NCI-H1417 (cell line): ENCODE data around the gene SLC19A1.

ENCODE experiments used
- DNase-seq, 3 experiments: peaks; one replicate each; lab custom pipeline; 2025; lab: John Stamatoyannopoulos, UW

The SLC19A1 gene

DNA sequence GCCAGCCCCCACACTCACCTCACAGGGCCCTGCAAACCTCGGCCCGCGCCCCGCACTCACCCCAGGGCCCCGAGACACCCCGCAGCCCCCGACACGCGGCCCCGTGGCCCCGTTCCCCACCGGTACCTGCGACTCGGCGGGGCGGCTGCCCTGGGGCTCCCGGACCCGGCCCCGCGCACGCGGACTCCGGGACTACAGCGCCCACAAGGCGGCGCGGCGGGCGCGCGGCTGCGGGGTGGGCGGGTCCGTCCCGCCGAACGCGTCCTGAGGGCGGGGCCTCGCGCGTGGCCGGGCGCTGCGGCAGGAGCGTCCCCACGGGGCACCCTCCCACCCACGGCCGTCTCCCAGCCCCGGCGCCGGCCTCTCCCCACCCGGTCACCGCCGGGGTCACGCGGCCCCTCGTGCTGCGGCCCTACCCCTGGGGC lies at the start of gene SLC19A1:
Gene SLC19A1 (minus strand): TSS at position 199 of the 425 bp plus-strand sequence. CDS start 4,481 bp downstream, outside the sequence.
- DNase-seq: peak; percentile 57 to 80 (median 62)

DNA sequence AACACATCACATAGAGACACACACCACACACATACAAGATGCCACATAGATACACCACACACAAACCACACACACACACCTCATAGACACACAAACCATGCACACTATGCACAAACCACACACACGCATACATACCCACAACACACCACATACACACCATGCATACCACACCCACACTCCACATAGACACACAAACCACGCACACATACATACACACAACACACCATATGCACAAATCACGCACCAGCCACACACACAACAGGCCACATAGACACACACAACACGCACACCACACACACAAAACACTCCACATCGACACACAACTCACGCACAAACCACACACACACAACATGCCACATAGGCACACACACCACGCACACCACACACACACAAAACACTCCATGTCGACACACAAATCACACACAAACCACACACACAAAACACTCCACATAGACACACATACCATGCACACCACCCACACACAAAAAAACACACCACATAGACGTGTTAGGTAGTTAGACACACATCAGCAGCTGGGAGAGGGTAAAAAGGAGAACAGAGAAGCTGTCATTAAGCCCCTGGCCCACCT lies 49.5 kb upstream of the SLC19A1 start:
- DNase-seq: no peak

DNA sequence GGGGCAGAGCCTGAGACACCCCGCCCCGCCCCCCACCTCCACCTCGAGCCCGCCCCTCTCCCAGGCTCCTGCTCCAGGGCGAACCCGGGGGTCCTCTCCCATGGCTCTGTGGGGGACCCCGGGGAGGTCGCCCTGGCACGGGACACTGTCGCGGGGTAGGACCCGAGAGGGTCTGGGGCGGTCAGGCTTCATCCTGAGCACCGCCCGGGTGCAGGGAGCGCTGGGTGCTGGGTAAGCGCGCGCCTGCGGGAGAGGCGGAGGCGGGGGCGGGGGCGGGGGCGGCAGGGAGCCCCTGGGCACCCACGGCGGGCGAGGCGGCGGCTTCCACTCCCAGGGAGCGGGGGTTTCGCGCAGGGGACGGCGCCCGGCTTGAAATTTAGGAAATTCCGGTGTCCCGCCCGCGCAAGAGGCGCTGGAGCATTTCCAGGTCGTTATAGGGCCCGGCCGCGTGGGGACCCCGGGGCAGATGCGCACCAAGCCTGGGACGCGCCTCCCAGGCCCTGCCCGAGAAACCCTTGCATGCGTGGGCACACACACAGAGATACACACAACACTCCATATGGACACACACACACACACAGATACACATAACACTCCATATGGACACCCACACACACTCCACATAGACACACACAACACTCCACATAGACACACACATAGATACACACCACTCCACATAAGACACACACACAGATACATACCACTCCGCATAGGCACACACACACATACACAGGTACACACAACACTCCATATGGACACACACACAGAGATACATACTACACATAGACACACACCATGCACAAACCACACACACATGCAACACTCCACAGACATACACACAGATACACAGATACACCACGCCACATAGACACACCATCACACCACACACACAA lies 48.7 kb upstream of the SLC19A1 start:
- DNase-seq: no peak

DNA sequence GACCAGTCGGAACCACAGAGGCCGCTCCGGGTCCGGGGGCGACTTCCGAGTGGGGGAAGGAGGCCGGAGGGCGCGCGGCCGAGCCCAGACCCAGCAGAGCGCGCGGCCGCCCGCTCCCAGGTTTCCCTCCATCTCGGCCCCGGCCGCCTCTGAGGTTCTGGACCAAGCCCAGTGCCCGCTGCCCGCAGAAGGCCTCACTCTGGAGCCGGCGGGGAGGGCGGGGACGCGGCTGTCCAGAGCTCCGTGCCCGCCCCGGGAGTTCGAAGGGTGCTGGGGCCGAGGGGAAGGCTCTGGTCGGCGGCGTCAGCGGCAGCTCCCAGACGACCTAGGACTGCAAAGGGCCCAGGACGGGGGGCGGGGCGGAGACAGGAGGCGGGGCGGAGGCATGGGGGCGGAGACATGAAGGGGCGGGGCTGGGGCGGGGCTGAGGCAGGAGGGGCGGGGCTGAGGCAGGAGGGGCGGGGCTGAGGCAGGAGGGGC lies 48.0 kb upstream of the SLC19A1 start:
- no peak for DNase-seq

DNA sequence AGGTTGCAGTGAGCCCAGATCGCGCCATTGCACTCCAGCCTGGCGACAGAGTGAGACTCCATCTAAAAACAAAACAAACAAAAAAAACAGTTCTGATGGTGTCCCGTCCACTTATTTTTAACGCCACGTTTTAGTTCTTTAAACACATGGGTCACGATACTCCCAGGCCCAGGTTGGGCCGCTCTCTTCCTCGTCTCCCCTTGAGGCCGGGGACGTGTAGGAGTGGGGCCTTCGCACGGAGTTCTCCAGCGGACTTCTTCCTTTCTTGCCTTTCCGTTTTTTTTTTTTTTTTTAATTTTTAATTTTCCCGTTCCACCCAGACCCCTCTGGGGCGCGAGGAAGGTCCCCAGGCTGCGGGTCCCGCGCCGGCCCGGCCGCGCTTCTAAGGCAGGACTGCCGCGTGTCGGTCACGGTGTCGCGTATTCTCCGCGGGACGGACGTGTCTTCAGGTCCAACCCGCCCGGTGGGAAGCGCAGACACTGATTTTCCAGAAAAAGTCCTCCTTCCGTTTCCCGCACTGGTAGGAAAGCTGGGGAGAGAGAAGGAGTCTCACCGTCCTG lies 47.5 kb upstream of the SLC19A1 start:
- no peak for DNase-seq

DNA sequence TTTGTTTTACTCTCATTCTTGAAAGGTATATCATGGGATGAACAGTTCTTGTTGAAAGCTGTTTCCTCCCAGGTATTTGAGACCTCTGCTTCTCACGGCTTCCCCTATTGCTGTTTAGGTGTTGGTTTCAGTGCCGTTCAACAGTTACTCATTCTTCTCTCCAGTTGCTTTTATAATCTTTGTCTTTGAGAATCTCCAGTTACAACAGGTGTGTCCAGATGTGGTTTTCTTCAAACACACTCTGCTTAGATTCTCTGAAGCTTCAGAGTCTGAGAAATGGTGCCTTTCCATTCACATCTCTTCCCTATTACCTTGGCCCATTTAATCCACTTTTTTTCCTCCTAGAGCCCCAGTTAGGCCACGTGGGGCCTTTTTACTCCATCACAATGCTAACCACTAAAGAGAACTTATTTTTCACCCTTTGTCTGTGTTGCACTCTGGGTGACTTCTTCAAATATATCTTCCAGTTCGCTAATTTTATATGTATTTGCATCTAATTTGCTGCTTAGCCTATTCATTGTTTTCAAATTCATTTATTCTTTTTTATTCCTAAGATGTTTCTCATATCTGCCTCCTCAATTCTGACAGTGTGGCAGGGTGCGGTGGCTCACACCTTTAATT lies 46.7 kb upstream of the SLC19A1 start:
- no peak for DNase-seq

DNA sequence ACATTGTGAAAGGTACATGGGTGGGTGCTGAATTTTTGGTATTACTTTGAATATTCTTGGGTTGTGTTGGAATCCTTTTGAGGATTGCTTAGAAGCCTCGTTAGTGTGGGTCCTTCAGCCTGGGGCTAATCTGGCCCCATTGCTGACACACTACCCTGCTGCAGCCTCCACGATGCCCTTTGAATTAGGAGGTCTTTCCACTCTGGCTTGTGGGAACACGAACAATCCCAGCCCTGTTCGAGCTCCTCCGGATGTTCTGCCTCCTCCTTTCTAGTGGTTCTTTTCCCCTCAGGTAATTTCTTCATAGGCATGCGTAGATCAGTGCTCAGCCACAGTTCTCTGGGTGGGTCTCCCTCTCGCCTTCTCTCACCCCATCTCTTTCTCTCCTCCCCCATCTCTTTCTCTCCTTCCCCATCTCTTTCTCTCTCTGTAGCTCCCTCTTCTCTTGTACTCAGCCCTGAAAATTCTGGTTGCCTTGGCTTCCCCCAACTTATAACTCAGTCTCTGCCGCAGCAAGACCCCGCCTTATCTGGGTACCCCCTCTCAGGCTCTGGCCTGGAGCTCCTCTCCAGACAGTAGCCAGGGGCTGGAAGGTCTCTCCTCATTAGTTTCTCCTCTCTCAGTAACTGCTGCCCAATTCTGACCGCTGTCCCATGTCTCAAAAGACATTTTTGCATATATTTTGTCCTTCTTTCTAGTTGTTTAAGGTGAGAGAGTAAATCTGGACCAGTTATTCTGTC lies 46.0 kb upstream of the SLC19A1 start:
- DNase-seq: no peak

DNA sequence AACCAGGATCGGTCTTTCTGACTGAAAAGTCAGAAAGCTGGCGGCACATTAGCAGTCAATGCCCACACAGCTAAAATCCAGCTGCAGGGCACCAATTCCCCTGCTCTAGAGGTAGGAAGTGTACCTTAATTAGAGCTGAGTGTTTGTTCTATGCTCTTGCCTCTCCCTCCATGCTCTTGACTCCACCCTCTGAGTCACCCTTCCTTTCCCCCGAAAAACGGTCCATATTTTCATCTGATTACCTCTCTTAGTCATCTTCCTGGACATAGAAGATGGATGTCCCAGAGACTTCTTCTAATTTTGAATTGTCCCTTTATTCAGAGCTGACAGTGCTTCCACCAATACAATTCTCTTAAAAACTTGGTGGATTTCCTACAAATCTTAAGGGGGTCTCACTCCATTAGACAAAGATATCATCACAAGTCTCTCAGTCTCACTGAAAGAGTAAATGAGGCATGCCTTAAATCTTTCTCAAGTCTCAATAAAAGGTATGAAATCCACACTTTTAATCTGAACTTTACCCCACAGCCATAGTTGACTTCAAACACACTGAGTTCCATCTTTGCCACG lies 44.1 kb upstream of the SLC19A1 start:
- no peak for DNase-seq

DNA sequence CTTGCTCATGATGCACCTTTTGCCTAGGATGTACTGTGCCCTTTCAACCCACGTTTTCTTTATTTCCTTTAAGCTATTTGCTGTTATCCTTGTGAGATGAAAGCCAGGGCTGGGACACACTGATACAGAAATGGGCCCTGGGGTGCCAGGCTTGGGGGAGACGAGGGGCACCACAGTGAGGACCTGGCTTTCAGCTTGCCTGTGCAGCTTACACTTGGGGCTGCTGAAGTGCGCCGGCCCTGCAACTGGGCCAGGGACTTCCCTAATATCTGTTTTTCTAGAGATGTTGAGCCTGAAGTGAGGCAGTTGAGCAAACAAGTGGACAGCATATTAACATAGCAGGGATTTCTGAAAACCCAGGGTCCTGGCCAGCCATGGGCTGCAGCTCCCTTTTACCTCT lies 42.5 kb upstream of the SLC19A1 start:
- DNase-seq: no peak

DNA sequence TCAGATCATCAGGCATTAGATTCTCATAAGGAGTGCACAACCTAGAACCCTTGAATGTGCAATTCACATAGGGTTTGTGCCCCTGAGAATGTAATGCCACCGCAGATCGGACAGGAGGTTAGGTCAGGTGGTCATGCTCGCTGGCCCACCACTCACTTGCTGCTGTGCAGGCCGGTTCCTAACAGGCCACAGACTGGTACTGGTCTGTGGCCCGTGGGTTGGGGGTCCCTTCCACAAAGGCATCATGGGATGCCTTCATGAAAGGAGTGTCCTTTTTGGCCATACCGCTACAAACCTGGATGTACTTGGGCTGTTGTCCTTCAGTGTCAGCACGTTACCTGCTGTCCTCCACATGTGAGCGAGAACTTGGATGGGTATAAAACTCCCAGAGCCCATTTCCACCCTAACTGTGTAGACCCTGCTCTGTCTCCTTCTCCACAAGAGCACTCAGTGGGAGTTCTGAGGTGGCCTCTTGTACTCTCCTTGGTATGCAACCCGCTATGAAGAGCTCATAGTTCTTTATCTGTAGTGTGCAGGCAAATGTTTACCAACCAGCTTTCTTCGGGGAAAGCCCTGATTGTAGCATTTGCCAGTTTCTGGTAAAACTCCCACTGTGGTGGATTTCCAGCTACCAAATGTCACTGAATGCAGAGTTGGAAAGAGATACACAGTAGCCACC lies 41.7 kb upstream of the SLC19A1 start:
- no peak for DNase-seq

DNA sequence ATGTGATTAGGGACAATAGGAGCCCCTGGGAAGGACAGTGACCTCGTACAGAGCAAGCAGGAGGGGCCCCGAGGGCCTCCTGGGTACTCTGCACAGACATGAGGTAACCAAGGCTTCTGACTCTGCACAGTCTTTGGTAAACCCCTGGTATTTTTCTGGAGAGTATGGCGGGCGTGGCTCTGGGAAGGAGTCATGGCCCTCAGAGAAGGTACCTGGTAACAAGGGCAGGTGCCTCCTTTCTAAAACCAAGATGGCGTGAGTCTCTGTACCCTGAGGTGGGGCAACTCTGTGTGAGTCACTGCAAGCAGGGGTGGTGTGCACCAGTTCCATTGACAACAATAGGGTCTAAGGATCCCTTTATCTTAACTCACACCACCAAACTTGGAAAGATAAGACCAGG lies 39.9 kb upstream of the SLC19A1 start:
- no peak for DNase-seq

DNA sequence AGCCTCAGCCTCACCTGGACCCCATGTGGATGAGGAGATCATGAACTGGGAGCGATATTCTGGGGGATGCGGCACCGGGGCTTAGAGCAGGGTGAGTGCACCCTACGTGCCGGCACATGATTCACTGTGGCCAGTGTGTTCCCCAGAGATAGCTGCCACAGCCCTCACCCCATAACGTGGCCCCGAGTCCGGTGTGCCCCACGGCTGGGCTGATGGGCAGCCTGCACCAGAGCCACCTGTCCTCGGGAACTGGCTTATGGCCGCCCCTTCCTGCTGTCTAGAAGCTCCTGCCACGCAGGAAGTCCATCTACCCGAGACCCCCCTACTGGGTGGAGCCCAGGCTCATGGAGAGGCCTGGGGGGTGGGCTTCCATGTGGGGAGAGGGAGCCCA lies 39.1 kb upstream of the SLC19A1 start:
- no peak for DNase-seq

DNA sequence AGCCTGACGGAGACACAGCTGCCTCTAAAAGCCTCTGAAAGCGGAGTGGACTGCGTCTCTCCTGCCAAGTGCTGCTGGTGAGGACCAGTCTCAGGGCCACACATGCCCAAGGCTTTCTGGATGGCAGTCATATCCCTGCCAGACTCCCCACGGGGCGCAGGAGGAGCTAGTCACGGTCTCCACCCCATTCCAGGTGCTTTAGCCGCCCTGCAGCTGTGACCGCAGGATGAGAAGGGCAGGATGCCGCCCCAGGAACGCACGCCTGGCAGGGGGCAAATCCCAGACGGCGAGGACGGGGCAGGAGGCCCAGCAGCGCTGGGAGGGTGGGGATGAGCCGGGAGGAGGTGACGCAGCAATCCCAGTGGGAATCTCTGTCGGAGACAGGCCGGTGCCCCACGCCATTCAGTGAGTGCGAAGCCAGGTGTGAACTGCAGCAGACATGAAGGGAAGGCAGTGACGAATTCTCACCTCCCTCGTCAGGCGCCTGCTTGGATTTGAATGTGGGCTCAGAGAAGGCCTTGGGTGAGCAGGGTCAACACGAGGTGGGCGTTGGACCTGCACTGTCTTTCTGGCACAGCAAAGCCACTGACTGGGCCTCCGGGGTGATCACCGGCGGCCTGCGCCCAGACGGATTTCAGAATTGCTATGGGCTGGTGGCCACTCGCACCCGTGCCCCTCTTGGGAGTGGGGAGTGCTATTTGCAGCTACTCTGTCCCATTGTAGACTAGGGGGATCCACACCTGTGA lies 38.5 kb upstream of the SLC19A1 start:
- DNase-seq: peak; percentile 24 to 29 (median 27)

DNA sequence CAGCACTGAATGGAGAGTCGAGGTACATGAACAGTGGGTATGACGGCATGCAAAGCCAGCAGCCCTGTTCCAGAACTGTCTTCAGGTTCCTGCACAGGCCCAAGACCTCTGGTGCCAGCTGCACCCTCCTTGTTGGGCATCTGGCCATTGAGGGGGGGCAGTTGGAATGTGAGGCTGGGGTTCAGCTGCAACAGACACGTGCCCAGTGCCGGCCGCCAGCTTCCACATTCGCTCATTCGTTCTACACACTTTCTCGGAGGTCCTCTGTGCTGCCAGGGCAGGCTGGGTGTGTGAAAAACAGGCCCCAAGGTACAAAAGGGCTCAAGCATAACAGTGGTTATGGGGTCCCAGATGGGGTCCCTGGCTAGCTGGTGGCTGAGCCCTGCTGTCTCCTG lies 37.9 kb upstream of the SLC19A1 start:
- no peak for DNase-seq

DNA sequence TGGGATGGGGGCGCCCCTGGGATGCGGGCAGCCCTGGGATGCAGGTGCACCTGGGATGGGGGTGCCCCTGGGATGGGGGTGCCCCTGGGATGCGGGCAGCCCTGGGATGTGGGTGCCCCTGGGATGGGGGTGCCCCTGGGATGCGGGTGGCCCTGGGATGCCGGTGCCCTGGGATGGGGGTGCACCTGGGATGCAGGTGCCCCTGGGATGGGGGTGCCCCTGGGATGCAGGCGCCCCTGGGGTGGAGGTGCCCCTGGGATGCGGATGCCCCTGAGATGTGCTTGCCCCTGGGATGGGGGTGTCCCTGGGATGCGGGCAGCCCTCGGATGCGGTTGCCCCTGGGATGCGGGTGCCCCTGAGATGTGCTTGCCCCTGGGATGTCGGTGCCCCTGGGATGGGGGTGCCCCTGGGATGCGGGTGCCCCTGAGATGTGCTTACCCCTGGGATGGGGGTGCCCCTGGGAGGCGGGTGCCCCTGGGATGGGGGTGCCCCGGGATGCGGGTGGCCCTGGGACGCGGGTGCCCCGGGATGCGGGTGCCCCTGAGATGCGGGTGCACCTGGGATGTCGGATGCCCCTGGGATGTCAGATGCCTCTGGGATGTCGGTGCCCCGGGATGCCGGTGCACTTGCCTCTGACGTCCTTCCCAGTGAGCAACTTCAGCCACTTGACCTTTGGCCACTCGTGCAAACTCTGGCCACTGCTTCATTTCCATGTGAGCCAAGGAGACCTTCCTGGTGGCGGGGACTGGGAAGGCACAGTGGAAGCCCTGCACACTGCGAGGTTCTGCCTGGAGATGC lies 37.3 kb upstream of the SLC19A1 start:
- no peak for DNase-seq

DNA sequence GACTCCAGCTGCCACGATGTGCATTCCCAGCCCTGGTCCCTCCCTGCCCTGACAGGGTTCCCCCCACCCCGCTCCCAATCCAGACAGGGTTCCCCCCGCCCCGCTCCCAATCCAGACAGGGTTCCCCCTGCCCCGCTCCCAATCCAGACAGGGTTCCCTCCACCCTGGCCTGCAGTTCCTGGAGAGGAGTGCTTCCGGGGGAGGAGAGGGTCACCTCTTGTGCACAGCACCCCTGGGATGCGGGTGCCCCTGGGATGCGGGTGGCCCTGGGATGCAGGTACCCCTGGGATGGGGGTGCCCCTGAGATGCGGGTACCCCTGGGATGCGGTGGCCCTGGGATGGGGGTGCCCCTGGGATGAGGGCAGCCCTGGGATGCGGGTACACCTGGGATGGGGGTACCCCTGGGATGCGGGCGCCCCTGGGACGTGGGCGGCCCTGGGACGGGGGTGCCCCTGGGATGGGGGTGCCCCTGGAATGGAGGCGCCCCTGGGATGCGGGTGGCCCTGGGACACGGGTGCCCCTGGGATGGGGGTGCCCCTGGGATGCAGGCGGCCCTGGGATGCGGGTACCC lies 36.7 kb upstream of the SLC19A1 start:
- DNase-seq: no peak

DNA sequence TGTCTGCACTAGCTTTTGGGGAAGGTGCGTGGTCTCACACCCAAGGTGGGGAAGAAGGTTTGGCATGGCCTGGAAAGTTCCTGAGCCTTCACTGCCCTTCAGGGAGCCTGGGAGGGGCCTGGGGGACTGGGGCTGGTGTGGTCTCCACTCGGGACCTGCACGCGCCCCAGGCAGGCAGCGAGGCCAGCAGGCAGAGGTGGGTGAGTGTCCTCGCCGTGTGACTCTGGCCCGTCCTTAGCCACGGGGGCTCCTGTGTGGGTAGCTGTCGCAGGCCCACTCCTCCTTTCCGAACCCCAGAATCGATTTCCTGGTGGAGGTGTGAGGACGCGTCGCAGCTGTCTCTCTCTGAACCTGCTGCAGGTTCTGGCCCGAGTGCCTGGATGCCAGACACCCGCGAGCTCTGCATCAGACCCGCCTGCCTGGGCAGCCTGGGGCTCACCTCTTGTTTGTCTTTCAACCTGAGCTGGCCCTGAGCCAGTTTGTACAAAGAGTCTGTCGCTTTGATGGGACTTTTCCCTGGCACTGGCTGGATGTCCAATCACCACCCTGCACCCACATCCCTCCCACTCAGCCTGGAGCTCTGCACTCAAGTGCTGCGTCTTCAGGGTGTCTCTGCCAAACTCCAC lies 36.0 kb upstream of the SLC19A1 start:
- DNase-seq: peak; percentile 28 to 89 (median 72)

DNA sequence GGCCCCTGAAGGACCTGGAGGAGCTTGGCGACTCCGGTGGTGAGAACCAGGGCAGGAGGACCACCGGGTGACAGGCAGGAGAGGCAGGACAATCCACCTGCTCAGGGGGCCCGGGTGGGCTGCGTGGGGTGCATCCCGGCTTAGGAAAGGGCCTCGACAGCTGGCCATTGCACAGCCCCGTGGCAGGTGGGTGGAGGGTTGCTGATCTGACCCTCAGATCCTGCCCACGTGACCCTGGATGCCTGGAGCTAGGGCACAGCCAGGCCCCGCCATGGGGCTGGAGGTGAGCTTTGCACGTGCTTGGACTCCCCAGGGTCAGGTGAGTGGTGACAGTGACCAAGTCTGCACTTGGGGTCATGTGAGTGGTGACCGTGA lies 35.5 kb upstream of the SLC19A1 start:
- no peak for DNase-seq
